Peyer's patch (tissue), 4 donors: ENCODE measurements around the gene ARMH3.

ENCODE experiments used
- POLR2A ChIP-seq, 2 donors: fragments of 450-650 bp; IDR thresholded peaks; one replicate each; pipeline ENCODE4 v1.5.1; 2017; ENCODE audit warnings: antibody characterized with exemption in 2 of 2, mild to moderate bottlenecking in 2 of 2, moderate library complexity in 2 of 2
- TF ChIP-seq, protein P1 (sequence below), 6 experiments: fragments of 450-650 bp in 4 of 6; fragments of 200-600 bp in 2 of 6; sonication (generic) in 1 of 6; IDR thresholded peaks; one replicate each; pipeline ENCODE4 v1.5.1; 2017 to 2019; ENCODE audit warnings: antibody characterized with exemption in 6 of 6, mild to moderate bottlenecking in 3 of 6, moderate library complexity in 1 of 6

DNA sequence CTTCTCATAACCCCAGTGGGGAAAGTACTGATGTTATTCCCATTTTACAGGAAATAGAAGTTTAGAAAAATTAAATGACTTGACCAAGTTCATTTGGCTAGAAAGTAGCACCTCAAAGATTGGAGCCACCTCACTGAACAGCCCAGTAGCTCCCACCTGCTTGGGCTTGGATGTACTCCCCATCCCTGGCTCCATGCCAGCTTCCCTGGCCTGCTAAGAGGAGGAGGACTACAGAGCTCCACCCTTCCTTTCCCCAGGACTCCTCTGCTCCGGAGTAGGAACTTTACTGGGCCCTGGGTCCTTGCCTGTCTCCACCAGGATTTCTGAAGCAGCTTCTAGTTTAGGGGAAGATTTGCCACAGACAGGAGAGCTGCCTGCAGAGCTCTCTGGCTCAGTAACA is 12.2 kb upstream of the ARMH3 start:
- TF ChIP-seq, protein P1, sequence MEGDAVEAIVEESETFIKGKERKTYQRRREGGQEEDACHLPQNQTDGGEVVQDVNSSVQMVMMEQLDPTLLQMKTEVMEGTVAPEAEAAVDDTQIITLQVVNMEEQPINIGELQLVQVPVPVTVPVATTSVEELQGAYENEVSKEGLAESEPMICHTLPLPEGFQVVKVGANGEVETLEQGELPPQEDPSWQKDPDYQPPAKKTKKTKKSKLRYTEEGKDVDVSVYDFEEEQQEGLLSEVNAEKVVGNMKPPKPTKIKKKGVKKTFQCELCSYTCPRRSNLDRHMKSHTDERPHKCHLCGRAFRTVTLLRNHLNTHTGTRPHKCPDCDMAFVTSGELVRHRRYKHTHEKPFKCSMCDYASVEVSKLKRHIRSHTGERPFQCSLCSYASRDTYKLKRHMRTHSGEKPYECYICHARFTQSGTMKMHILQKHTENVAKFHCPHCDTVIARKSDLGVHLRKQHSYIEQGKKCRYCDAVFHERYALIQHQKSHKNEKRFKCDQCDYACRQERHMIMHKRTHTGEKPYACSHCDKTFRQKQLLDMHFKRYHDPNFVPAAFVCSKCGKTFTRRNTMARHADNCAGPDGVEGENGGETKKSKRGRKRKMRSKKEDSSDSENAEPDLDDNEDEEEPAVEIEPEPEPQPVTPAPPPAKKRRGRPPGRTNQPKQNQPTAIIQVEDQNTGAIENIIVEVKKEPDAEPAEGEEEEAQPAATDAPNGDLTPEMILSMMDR (IDR thresholded peaks at IDR 0.05): no peak
- no peak for TF ChIP-seq POLR2A (IDR thresholded peaks at IDR 0.05)
